ENCODE measurements around the gene KASH5.

Gene KASH5

GRCh38 chr19:49422407-49423070 is 34.5 kb downstream of the KASH5 start:
- DNase-seq (ENCODE audit: low read depth): no peak

GRCh38 chr19:49423071-49423984 is 35.3 kb downstream of the KASH5 start, which contains the start of gene PTH2:
Gene PTH2 (minus strand): TSS chr19:49423441. CDS start chr19:49423339, 102 bp downstream.
- no peak for DNase-seq (ENCODE audit: low read depth)

- DNase-seq (ENCODE audit: low read depth): no peak
Observed at GRCh38 chr19:49423985-49424303, 35.9 kb downstream of the KASH5 start.

GRCh38 chr19:49425178-49425577 is 37.1 kb downstream of the KASH5 start, which contains the start of gene GFY:
Gene GFY (plus strand): TSS chr19:49425388. CDS start chr19:49426431, 1,043 bp downstream.
- no peak for DNase-seq (ENCODE audit: low read depth)

GRCh38 chr19:49425922-49426592 is 38.0 kb downstream of the KASH5 start:
- DNase-seq (ENCODE audit: low read depth): no peak

GRCh38 chr19:49427339-49427738 is 39.3 kb downstream of the KASH5 start:
- DNase-seq (ENCODE audit: low read depth): no peak

- no peak for DNase-seq (ENCODE audit: low read depth)
Observed at GRCh38 chr19:49427855-49428546, 40.0 kb downstream of the KASH5 start.

- DNase-seq (ENCODE audit: low read depth): no peak
Observed at GRCh38 chr19:49428547-49429451, 40.8 kb downstream of the KASH5 start.

GRCh38 chr19:49430172-49430677 is 42.2 kb downstream of the KASH5 start:
- no peak for DNase-seq (ENCODE audit: low read depth)

GRCh38 chr19:49430678-49431329 is 42.8 kb downstream of the KASH5 start:
- no peak for DNase-seq (ENCODE audit: low read depth)

GRCh38 chr19:49431330-49431749 is 43.3 kb downstream of the KASH5 start:
- DNase-seq (ENCODE audit: low read depth): no peak

- no peak for DNase-seq (ENCODE audit: low read depth)
Observed at GRCh38 chr19:49432141-49433073, 44.4 kb downstream of the KASH5 start.

- no peak for DNase-seq (ENCODE audit: low read depth)
Observed at GRCh38 chr19:49433240-49433901, 45.3 kb downstream of the KASH5 start.

GRCh38 chr19:49434907-49435583 is 47.0 kb downstream of the KASH5 start:
- no peak for DNase-seq (ENCODE audit: low read depth)

GRCh38 chr19:49435670-49436069 is 47.6 kb downstream of the KASH5 start:
- no peak for DNase-seq (ENCODE audit: low read depth)

- no peak for DNase-seq (ENCODE audit: low read depth)
Observed at GRCh38 chr19:49436381-49437017, 48.5 kb downstream of the KASH5 start.

- no peak for DNase-seq (ENCODE audit: low read depth)
Observed at GRCh38 chr19:49437231-49437630, 49.2 kb downstream of the KASH5 start.
